Testis (tissue), 2 donors: ENCODE results near the gene ZNF552.

ENCODE experiments used
- POLR2A ChIP-seq: fragments of 450-650 bp; IDR thresholded peaks from one replicate; pipeline ENCODE4 v1.6.1; 2017; ENCODE audit warnings: antibody characterized with exemption, mild to moderate bottlenecking, moderate library complexity
- TF ChIP-seq, protein P1 (sequence below), 3 experiments: fragments of 450-650 bp in 2 of 3; fragments of 200-600 bp in 1 of 3; sonication (generic) in 1 of 3; IDR thresholded peaks; one replicate each; pipeline ENCODE4 v1.5.1; 2016 to 2019; ENCODE audit warnings: antibody characterized with exemption in 3 of 3, mild to moderate bottlenecking in 2 of 3, moderate library complexity in 1 of 3

GRCh38 chr19:57769345-57770131 is 45.2 kb downstream of the ZNF552 start, which contains the start of gene ZNF586:
- TF ChIP-seq, protein P1, sequence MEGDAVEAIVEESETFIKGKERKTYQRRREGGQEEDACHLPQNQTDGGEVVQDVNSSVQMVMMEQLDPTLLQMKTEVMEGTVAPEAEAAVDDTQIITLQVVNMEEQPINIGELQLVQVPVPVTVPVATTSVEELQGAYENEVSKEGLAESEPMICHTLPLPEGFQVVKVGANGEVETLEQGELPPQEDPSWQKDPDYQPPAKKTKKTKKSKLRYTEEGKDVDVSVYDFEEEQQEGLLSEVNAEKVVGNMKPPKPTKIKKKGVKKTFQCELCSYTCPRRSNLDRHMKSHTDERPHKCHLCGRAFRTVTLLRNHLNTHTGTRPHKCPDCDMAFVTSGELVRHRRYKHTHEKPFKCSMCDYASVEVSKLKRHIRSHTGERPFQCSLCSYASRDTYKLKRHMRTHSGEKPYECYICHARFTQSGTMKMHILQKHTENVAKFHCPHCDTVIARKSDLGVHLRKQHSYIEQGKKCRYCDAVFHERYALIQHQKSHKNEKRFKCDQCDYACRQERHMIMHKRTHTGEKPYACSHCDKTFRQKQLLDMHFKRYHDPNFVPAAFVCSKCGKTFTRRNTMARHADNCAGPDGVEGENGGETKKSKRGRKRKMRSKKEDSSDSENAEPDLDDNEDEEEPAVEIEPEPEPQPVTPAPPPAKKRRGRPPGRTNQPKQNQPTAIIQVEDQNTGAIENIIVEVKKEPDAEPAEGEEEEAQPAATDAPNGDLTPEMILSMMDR (IDR thresholded peaks at IDR 0.05), result no peak
- TF ChIP-seq POLR2A, result no peak
